ENCODE results near the gene PKN1.
"Not testable (repeated sequence)": the region's sequence is repeated elsewhere in the genome, so short reads cannot be mapped to it uniquely, and the experiment has no call there.

PKN1 gene
- long read RNA-seq, donor 1, transcript PKN1-201 (22 exons, 3,069 nt) = major isoform, 19 of 963 reads
- long read RNA-seq, donor 1, partial matches to known transcripts = 930 of 963 reads
- long read RNA-seq, donor 1, other reads (novel, unspliced or antisense) = 14 of 963 reads
- long read RNA-seq, donor 2, transcript PKN1-201 (22 exons, 3,069 nt) = major isoform, 9 of 123 reads
- long read RNA-seq, donor 2, partial matches to known transcripts = 114 of 123 reads
- long read RNA-seq, donor 2, other reads (novel, unspliced or antisense) = 0 of 123 reads
- long read RNA-seq, donor 3, transcript PKN1-201 (22 exons, 3,069 nt) = major isoform, 9 of 78 reads
- long read RNA-seq, donor 3, partial matches to known transcripts = 69 of 78 reads
- long read RNA-seq, donor 3, other reads (novel, unspliced or antisense) = 0 of 78 reads
- long read RNA-seq, donor 4, transcript PKN1-201 (22 exons, 3,069 nt) = major isoform, 8 of 335 reads
- long read RNA-seq, donor 4, partial matches to known transcripts = 327 of 335 reads
- long read RNA-seq, donor 4, other reads (novel, unspliced or antisense) = 0 of 335 reads
- long read RNA-seq, donor 5, transcript PKN1-201 (22 exons, 3,069 nt) = major isoform, 18 of 23 reads
- long read RNA-seq, donor 5, partial matches to known transcripts = 5 of 23 reads
- long read RNA-seq, donor 5, other reads (novel, unspliced or antisense) = 0 of 23 reads
- long read RNA-seq, donor 6, transcript PKN1-201 (22 exons, 3,069 nt) = major isoform, 16 of 148 reads
- long read RNA-seq, donor 6, partial matches to known transcripts = 131 of 148 reads
- long read RNA-seq, donor 6, other reads (novel, unspliced or antisense) = 0 of 148 reads
- long read RNA-seq, donor 7 = 0 reads
- long read RNA-seq, donor 8, transcript PKN1-201 (22 exons, 3,069 nt) = major isoform, 14 of 62 reads
- long read RNA-seq, donor 8, partial matches to known transcripts = 20 of 62 reads
- long read RNA-seq, donor 8, other reads (novel, unspliced or antisense) = 28 of 62 reads

GRCh38 chr19:14432791-14433553 is at the start of gene PKN1:
TSS of gene PKN1 (plus strand) at chr19:14433306. CDS start at chr19:14433522, 216 bp downstream.
- DNase-seq = peak; percentile 61

- no peak for DNase-seq
These were observed 49.2 kb upstream of the PKN1 start for GRCh38 chr19:14383661-14384555.

GRCh38 chr19:14385492-14385891 is 47.6 kb upstream of the PKN1 start:
- DNase-seq = no peak

GRCh38 chr19:14390548-14390947 is 42.6 kb upstream of the PKN1 start:
- no peak for DNase-seq

- DNase-seq = no peak
These were observed 41.8 kb upstream of the PKN1 start for GRCh38 chr19:14391156-14391821.

- no peak for DNase-seq
These were observed 39.8 kb upstream of the PKN1 start for GRCh38 chr19:14393329-14393728.

GRCh38 chr19:14394167-14394566 is 38.9 kb upstream of the PKN1 start:
- DNase-seq = no peak

GRCh38 chr19:14395262-14395661 is 37.8 kb upstream of the PKN1 start:
- no peak for DNase-seq

GRCh38 chr19:14395710-14396336 is 37.3 kb upstream of the PKN1 start:
- no peak for DNase-seq

- not testable (repeated sequence) for DNase-seq
These were observed 36.4 kb upstream of the PKN1 start for GRCh38 chr19:14396730-14397129.

GRCh38 chr19:14397168-14397567 is 35.9 kb upstream of the PKN1 start:
- DNase-seq = not testable (repeated sequence)

- no peak for DNase-seq
These were observed 32.1 kb upstream of the PKN1 start for GRCh38 chr19:14400951-14401431.

- DNase-seq = no peak
These were observed 31.5 kb upstream of the PKN1 start for GRCh38 chr19:14401468-14402195.

- no peak for DNase-seq
These were observed 30.6 kb upstream of the PKN1 start for GRCh38 chr19:14402332-14403144.

GRCh38 chr19:14403145-14403930 is 29.8 kb upstream of the PKN1 start:
- not testable (repeated sequence) for DNase-seq

- DNase-seq = no peak
These were observed 28.8 kb upstream of the PKN1 start for GRCh38 chr19:14404312-14404711.

GRCh38 chr19:14405380-14405757 is 27.7 kb upstream of the PKN1 start:
- DNase-seq = no peak

Data from right kidney (tissue), 9 donors.